Right lobe of liver (tissue), 4 donors: ENCODE measurements around the gene TPSD1.

Source experiments
- POLR2A ChIP-seq: fragments of 450-650 bp; IDR thresholded peaks from one replicate; pipeline ENCODE4 v1.6.1; 2017; ENCODE audit warnings: antibody characterized with exemption, mild to moderate bottlenecking
- TF ChIP-seq, protein P1 (sequence below), 4 donors: fragments of 200-600 bp in 3 of 4; fragments of 450-650 bp in 1 of 4; IDR thresholded peaks; one replicate each; pipeline versions ENCODE4 v1.5.1 to v1.8.0; 2016 to 2022; ENCODE audit warnings: antibody characterized with exemption in 4 of 4, mild to moderate bottlenecking in 2 of 4
- donor health status: DM: no; HTN: no; CAD: no.
- donor health status: DM: no; HTN: no; CAD: no.
- donor health status: DM: no; HTN: yes; CAD: no.

DNA sequence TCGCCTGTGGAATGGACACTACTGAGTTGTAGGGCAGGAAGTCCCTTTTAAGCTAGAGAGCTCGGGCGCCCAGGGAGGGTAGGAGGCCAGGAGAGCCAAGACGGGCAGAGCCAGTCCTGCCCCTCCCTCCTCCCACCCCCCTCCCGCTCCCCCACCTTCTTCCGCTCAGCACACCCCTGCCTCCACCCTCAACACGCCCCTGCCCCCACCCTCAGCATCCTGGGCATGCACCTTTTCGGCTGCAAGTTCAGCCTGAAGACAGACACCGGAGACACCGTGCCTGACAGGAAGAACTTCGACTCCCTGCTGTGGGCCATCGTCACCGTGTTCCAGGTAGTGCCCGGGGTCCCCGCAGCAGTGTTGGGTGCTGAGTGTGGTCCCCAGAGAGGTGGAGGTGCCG is 49.1 kb upstream of the TPSD1 start:
- TF ChIP-seq, protein P1, sequence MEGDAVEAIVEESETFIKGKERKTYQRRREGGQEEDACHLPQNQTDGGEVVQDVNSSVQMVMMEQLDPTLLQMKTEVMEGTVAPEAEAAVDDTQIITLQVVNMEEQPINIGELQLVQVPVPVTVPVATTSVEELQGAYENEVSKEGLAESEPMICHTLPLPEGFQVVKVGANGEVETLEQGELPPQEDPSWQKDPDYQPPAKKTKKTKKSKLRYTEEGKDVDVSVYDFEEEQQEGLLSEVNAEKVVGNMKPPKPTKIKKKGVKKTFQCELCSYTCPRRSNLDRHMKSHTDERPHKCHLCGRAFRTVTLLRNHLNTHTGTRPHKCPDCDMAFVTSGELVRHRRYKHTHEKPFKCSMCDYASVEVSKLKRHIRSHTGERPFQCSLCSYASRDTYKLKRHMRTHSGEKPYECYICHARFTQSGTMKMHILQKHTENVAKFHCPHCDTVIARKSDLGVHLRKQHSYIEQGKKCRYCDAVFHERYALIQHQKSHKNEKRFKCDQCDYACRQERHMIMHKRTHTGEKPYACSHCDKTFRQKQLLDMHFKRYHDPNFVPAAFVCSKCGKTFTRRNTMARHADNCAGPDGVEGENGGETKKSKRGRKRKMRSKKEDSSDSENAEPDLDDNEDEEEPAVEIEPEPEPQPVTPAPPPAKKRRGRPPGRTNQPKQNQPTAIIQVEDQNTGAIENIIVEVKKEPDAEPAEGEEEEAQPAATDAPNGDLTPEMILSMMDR (IDR thresholded peaks at IDR 0.05): no peak
- TF ChIP-seq POLR2A: no peak
